HG03457 (cell line): ENCODE results near the gene ZNF423.
"Not testable (repeated sequence)": the region's sequence is repeated elsewhere in the genome, so short reads cannot be mapped to it uniquely, and the experiment has no call there.

Experiments used
- ATAC-seq: cut with Tn5 transposase; IDR thresholded peaks from one replicate; pipeline ENCODE4 v1.9.1; 2021; ENCODE audit warnings: moderate number of reproducible peaks; ENCODE audit not compliant: unreplicated experiment

The ZNF423 gene

GRCh38 chr16:49701065-49701685 is 154.7 kb downstream of the ZNF423 start:
- no peak for ATAC-seq

GRCh38 chr16:49700251-49701064 is 155.5 kb downstream of the ZNF423 start:
- no peak for ATAC-seq

- ATAC-seq: no peak
These were observed 156.1 kb downstream of the ZNF423 start for GRCh38 chr16:49699841-49700175.

DNA sequence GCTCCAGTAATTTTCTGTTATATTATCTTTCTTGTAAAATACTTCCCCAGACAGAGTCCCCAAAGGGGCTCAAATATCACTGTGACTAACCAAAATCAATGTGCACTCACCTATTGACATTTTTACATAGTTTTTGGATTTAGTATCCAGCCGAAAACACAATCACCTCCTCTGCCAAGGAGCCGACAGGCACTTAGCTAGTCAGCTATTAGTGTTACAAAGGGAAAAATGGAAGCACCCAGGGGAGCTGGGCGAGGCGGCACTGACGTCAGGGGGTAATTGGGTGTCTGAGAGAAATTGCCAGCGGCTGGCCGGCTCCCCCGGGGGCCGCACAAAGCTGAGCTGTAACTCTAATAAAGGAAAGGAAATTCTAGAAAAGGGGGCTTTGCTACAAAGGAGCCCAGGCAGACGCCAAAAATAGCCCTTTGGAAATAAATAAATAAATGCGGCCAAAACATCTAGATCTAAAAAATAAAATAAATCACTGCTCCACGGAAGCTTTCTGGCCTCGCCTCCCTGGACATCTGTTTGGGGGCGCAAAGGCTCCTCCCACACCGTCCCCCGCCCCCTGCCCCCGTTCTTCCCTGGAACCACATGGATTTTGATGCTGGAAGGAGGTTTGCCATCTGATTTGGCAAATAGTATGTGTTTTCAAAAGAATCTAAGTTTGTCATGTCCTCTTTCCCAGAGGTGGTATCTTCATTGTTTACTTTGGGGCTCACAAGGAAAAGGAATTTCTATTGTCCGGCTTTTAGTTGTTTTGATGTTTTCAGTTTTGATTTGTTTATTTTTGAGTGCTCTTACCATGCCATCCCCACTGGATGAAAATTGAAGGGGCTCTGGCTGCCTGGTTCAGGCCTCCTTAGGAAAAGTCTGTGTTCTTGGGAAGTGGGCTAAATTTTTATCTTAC is 156.7 kb downstream of the ZNF423 start:
- no peak for ATAC-seq

DNA sequence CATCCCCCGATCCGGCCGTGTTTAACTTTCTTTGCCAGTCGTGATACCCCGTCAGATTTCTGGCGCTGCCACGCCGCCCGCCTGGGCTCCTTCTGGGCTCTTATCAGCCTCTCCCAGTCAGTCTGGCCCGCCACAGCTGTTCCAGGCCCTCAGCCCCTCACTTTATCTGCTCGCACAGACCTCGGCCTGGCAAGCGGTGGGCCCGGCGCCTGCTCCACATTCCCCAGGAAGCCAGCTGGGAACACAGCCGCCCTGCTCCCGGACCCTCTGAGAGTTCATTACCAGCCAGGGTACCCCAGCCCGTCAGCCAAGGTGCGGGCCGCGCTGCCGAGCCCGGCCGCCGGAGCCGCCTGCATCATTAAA is 157.5 kb downstream of the ZNF423 start:
- no peak for ATAC-seq

- ATAC-seq: no peak
These were observed 158.1 kb downstream of the ZNF423 start for GRCh38 chr16:49697631-49698452.

DNA sequence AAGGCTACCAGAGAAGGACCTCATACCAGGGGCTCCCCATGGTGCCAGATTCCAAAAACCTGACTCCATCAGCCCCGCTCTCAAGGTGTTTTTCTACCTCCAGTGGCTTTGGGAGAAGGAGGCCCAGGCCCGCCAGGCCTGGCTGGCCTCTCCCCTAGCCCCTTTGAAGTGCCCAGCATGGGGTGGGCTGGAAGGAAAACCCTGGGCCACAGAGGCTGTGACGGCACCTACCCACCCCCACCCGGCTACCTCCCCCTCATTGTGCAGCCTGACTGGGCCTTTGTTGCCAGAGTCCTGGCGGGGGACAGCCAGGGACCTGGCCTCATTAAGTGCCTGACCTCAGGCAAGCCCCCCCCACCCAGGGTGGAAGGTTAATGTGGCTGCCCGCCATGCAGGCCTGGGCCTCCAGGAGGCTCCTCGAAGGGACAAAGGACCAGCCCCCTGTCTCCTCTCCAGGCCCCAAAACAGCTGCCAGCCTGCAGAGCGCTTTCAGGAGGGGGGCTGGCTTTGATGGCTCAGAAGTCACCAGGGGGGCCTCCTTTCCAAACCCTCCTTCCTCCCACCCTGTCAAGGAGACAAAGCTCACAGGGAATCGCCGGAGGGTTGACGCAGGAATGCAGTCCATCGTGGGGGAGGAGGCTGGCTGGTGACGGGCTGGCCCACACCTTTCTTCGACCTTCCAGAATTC is 159.4 kb downstream of the ZNF423 start:
- ATAC-seq: no peak

- ATAC-seq: no peak
These were observed 160.0 kb downstream of the ZNF423 start for GRCh38 chr16:49695782-49696413.

- no peak for ATAC-seq
These were observed 162.5 kb downstream of the ZNF423 start for GRCh38 chr16:49693445-49693844.

GRCh38 chr16:49690778-49691177 is 165.1 kb downstream of the ZNF423 start:
- no peak for ATAC-seq

DNA sequence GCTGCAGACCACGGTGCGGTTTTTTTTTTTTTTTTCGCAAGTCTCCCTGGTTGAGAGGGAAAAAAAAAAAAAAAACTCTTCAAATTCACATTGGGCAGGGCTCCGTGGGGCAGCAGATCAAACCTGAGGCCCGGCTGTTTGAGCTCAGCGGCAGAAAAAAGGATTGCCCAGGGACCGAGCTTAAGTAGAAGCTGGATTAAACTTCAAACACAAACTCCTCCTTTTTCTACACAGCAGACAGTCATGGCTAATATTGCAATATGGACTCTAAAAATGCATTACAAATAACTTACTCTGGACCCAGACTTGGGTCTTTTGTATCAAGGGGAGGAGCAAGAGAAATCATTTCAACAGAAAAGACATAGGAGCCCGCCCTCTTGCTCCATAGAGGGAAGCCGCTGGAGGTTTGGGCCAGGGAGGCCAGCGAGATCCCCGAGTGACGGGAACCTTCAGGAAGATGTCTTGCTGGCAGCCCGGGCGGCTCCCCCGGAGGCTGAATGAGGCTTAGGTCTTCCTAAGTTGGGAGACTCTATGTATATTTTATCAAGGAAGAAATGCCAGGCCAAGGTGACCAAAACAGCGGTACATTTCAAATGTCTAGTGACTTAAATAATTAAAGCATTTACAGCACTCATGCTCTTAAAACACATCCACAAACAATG is 167.7 kb downstream of the ZNF423 start:
- no peak for ATAC-seq

DNA sequence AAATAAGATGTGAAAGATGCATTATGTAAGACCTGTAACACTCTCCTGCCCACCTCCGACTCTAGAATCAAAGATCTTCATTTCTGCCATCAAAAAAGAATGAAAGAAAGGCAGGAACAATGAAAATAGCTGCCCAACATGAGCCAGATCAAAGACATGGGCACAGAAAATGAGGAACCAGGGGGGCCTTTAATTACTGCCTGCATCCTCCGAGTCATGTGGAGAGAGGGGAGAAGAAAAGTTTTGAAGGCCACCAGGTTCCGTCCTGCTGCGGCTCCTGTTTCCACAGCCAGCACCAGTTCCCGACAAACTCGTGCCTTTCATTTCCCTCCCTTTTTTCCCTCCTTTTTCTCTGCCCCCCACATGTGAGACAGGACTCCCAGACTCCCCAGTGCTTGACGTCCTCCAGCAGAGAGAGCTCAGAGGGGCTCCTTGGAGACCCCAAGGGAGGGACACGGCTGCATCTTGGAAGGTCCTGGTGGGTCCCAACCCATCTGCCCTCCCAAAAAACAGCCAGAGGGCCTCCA is 168.4 kb downstream of the ZNF423 start:
- ATAC-seq: no peak

- no peak for ATAC-seq
These were observed 171.2 kb downstream of the ZNF423 start for GRCh38 chr16:49684696-49685095.

- ATAC-seq: no peak
These were observed 173.2 kb downstream of the ZNF423 start for GRCh38 chr16:49682577-49683165.

DNA sequence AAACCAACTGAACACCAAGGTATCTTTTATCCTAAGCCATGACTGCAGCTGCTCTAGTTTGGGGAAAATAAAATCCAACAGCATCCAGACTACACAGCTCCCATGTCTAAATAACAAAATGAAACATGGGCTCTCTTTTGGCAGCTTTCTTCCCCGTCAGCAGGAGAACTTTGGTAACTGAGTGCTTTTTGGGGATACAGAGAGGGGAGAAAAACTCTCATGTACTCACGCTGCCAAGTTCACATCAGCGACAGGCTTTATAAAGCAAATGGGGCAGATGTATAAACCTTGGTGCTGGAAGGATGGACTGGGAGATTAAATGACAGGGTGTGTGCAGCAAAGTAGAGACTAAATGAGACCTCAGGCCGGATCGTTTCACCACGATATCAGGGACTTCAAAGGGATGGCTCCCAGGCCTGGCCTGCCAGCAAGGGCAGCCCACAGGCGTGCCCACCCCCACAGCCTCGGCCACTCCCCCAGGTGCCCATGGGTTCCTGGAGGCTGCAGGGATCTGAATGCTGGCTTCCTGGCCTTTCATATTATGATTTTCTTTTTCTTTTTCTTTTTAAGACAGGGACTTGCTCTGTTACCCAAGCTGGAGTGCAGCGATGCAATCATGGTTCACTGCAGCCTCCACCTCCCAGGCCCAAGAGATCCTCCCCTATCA is 174.6 kb downstream of the ZNF423 start:
- no peak for ATAC-seq

DNA sequence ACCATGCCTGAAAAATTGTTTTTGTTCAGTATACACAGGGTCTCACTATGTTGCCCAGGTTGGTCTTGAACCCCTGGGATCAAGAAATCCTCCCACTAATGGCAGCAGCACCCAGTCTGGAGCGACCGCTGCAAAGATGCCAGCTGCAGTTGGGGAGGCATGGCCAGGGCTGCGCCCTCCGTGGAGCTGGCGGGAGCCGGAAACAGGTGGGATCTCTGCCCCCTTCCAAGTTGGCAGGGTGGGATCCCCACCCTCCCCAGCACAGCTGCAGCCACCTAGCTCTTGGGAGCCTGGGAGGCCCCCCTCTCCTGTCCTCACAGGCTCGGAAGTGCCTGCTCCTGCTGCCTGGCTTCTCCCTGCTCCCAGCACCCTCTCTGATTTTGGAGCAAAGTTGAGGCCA is 176.8 kb downstream of the ZNF423 start:
- ATAC-seq: no peak

- ATAC-seq: not testable (repeated sequence)
These were observed 178.3 kb downstream of the ZNF423 start for GRCh38 chr16:49677661-49678060.

DNA sequence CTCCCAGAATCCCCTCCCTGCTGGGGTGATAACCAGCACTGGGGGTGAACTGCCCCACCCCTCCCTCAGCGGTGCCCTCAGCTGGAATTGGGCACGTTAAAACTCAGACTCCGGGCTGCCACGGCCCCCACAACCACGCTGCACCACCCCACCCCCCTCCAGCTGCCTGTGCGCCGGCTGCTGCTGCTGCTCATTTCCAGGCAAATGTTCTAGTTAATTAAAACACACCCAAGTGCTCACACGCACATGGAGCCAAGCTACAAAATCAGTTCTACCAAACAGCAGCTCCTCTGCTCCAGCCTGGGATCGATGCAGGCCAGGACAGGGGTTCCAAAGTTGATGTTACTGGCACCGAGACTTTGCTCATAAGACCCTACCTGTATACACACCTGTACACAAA is 180.5 kb downstream of the ZNF423 start:
- no peak for ATAC-seq
